ENCODE results near the gene PARP3.

DNA sequence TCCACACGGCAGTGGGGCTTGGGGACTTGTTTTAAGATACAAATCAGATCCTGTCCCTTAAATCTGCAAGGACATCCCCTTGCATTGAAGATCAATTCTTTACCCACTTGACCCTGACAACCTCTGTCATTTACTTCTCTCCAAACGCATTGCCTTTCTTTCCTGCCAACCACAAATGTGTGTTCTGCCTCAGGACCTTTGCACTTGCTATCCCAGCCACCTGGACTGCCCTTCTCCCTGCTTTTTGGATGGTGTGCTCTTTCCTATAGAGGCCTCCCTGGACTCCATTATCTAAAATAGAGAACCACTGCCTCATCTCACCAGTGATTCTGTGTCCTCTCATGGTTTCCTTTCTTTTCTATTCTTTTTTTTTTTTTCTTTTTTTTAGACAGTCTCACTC lies 55.0 kb downstream of the PARP3 start:
- TF ChIP-seq EZH2 (IDR thresholded peaks at IDR 0.05) (no peak), POLR2AphosphoS5 (IDR thresholded peaks at IDR 0.05; ENCODE audit: borderline replicate concordance, low read depth, low read length) (no peak), FOXP2 (optimal IDR thresholded peaks at IDR 0.05; ENCODE audit: control extremely low read depth, extremely low read length, insufficient read depth) (no peak)

Measured in SK-N-MC (cell line).